COR-L47 (cell line): ENCODE measurements around the gene FAM98C.
"Not testable (repeated sequence)": the region's sequence is repeated elsewhere in the genome, so short reads cannot be mapped to it uniquely, and the experiment has no call there.

ENCODE experiments used
- DNase-seq: peaks from one replicate; lab custom pipeline; 2025; lab: John Stamatoyannopoulos, UW

Gene FAM98C

GRCh38 chr19:38402967-38403674 lies at the start of gene FAM98C:
Gene FAM98C, plus strand, starts transcription at chr19:38403093. Its CDS starts 61 bp downstream, at chr19:38403154.
- peak; percentile 95 for DNase-seq

DNA sequence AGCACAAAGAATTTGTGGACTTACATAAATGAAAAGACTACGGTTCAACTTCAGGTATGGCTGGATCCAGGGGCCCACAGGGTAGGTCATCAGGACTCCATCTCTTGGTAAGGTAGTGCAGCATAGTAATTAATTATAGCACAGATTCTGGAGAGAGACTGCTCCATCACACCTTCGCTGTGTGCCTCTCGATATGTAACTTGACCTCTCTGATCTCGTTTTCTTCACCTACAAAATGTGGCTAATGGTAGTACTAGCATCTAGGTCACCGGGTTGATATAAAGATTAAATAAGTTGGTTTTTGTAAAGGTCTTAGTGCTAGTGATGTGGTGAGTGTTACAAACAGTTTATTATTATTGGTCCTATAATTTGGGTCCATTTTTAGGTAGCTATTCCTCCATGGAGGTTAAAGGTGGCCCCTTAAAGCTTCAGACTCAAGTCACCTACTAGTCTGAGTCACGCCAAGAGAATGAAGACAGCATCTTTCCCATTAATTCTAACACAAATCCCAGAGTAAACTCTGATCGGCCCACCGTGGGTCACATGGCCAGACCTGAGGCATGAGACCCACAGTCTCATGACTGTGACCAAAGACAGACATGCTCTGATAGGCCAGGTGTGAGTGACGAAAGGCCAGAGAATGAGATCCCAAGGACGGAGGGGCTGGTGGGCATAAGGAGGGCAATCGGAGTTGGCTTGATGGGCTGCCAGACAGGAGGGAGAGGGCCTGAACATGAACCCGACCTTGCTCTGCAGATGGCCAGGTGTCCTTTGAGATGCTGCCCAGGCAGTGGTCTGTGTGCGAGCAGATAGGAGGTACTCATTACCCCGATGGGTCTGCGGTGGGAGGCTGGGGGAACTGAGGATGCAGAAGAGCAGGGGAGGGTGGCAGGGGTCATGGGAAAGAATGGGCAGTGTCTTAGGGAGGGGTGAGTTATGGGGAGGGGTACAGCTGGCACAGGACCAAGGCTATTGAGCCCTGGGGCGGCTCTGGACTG lies 46.9 kb upstream of the FAM98C start:
- no peak for DNase-seq

DNA sequence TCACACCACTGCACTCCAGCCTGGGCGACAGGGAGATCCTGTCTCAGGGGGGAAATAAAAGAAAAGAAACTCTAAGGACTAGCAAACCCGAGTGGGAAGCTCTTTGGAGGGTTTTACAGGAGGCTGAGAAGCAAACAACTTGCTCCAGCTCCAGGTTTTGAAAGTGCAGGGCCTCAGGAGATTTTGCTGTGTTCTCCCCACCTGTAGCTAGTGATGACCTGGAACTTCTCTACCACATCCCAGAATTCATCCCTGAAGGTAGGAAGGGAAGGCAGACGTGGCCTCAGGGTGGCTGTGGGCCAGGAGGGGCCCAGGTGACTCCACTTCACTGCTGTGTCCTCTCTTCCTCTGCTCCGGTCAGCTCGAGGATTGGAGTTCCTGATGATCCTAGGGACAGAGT lies 44.8 kb upstream of the FAM98C start:
- no peak for DNase-seq

DNA sequence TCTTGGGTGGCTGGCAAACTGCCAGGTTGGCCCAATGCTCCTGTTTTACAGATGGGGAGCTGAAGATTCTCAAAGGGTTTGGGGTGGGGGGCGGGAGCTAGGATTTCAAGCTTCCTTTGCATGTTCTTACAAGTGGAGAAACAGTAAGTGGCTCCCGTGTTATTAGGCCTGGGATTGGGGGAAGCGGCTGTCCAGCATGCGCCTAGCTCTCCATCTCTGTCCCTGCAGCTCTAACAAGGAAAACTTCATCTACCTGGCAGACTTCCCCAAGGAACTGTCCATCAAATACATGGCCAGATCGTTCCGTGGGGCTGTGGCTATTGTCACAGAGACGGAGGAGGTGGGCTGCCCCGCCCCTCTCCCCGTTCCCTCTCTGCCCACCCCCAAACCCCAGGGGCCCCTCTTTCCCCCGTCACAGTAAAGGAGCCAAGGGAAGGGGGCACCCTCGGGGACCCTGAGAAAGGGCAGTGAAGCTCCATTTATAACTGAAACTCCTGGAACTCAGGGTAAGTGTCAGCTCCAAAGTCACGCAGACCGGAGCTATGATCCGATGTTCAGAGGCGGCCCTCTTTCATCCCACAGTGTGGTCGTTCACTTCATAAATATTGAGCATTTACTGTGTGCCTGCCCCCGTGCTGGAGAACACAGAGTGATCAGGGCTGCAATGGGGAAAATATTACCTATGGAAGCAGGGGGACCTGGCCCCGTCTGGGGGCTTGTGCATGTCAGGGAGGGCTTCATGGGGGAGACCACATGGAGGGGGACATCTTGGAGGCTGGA lies 43.5 kb upstream of the FAM98C start:
- no peak for DNase-seq

GRCh38 chr19:38360351-38360750 lies 42.5 kb upstream of the FAM98C start:
- no peak for DNase-seq

DNA sequence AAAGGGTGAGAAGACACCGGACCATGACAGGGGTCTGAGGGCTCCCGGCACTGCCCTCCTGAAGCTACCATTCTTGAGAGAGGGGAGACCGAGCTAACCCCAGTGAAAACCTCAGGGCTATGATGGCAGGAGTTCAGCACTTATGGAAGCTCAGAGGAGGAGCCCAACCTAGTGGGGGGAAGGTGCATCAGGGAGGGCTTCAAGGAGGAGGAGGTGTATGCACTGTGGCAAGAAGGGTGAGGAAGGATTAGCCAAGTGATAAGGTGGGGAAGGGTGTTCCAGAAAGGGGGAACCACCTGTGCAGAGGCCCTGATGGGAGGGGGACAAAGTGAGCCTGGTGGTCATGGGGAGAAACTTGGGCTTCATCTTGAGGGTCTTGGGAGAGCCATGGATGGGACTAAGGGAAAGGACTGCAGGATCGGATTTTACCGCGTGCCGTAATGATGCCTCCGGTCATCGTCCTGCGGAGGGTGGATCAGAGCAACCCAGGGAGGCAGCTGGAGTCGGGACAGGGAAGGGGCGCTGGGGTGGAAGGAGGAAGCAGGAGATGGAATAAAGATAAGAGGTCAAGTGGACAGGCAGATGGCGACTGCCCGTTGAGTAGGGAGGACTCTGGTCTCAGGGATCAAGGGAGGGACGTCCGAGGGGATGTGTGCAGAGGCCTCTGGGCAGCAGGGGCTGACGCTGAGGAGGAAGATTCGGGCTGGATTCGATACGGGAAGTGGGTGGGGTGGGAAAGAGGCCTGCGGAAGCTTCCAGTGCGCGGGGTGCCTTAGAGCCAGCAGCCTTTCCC lies 41.9 kb upstream of the FAM98C start:
- DNase-seq, result no peak

DNA sequence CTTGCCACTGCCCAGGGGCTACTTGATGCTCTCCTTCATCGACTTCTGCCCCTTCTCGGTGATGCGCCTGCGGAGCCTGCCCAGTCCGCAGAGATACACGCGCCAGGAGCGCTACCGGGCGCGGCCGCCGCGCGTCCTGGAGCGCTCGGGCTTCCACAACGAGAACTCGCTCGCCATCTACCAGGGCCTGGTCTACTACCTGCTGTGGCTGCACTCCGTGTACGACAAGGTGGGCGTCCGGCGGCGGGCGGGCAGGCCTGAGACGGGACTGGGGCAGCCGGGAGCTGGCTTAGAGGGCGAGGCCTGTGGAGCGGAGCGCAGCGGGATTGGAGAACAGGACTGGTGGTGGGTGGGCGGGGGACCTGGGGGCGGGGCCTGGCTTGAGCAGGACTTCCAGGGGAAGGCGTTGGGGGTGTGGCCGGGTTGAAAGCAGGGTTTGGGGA lies 41.2 kb upstream of the FAM98C start:
- DNase-seq, result peak; percentile 71

- DNase-seq, result peak; percentile 49
Observed at GRCh38 chr19:38362076-38362945, 40.6 kb upstream of the FAM98C start.

- DNase-seq, result not testable (repeated sequence)
Observed at GRCh38 chr19:38362946-38363688, 39.8 kb upstream of the FAM98C start.

- DNase-seq, result no peak
Observed at GRCh38 chr19:38367041-38367440, 35.9 kb upstream of the FAM98C start.

DNA sequence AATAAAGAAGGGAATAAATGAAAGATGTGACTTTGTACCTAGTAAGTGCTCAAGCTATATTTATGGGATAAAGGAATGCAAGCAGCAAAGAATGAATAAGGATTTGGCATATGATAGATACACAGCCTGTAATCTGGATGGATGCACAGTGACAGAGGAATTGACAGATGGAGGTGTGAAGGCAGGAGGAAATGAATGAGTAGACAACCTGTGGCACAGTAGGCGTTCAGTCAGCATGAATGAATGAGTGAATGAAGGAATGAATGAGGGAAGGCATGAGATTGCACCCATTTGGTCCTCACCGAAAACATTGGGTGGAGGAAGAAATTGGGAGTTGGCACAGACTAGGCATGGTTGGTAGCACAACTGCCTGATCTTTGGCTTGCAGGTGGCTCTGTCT lies 33.3 kb upstream of the FAM98C start:
- DNase-seq, result no peak

DNA sequence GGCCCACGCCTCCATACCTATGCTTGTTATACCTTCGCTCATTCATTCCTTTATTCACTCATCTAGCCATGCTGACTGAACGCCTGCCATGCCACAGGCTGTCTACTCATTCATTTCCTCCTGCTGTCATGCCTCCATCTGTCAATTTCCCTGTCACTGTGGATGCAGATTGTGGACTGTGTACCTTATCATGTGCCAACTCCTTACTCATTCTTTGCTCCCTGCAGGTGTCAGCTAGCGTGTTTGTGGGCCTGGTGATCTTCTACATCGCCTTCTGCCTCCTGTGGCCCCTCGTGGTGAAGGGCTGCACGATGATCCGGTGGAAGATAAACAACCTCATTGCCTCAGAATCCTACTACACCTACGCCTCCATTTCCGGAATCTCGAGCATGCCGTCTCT lies 32.6 kb upstream of the FAM98C start:
- DNase-seq, result no peak

DNA sequence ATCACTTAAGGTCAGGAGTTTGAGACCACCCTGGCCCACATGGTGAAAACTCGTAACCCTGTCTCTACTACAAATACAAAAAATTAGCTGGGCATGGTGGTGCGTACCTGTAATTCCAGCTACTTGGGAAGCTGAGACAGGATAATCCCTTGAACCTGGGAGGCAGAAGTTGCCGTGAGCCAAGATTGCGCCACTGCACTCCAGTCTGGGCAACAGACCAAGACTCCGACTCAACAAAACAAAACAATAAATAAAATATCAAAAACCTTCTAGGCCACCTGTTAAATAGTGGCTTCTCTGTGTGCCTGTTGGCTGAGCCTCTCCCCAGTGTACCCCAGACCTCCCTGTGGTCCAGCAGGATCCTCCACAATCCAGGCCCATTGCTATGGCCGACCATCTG lies 31.8 kb upstream of the FAM98C start:
- no peak for DNase-seq

DNA sequence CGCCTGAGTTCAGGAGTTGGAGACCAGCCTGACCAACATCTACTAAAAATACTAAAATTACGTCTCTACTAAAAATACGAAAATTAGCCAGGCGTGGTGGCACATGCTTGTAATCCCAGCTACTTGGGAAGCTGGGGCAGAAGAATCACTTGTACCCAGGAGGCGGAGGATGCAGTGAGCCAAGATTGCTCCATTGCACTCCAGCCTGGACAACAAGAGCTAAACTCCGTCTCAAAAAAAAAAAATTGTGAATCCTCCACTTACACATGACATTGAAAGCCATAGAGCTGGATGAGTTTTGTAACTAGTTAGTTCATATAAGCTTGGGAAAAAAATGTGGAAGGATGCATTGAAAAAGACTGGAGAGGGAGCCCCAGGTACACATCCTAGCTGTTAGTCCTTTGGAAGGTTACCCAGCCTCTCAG lies 29.0 kb upstream of the FAM98C start:
- DNase-seq, result no peak

- DNase-seq, result peak; percentile 99
Observed at GRCh38 chr19:38374332-38375097, 28.4 kb upstream of the FAM98C start, which contains the start of gene PSMD8. Gene PSMD8, plus strand, starts transcription at chr19:38374571. Its CDS starts 31 bp downstream, at chr19:38374602.

DNA sequence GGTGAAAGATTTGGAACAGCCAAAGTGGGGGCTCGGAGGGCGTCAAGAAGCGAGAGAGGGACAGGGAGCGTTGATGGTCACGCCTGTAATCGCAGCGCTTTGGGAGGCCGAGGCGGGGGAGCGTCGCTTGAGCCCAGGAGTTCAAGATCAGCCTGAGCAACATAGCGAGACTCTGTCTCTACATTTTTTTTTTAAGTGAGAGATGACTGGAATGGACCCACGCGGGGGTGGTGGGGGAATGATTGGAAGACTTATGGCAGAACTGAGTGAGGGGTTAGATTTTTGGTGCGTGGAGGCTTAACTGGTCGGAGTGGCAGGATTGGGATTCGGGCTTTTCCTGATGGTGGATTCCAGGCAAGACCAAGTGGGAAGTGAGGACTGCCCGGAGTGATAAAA lies 27.8 kb upstream of the FAM98C start:
- DNase-seq, result no peak

DNA sequence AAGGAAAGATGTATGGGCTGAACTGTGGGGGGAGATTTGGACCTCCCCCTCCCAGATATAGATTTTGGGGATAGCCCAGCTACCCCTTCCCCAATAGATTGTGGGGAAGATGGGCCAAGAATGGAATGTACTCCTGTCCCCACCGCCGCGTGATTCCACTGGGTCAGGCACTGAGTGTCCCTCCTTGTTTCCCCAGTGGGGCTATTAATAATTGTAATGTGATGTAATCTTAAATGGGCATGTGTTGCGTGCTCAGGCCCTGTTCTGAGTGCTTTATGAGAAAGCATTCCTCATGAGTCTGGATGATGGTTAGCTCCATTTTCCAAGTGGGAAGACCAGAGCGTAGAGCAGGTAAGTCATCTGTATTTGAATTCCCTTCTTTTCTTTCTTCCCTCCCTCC lies 27.1 kb upstream of the FAM98C start:
- DNase-seq, result no peak

GRCh38 chr19:38376576-38376975 lies 26.3 kb upstream of the FAM98C start:
- DNase-seq, result no peak

DNA sequence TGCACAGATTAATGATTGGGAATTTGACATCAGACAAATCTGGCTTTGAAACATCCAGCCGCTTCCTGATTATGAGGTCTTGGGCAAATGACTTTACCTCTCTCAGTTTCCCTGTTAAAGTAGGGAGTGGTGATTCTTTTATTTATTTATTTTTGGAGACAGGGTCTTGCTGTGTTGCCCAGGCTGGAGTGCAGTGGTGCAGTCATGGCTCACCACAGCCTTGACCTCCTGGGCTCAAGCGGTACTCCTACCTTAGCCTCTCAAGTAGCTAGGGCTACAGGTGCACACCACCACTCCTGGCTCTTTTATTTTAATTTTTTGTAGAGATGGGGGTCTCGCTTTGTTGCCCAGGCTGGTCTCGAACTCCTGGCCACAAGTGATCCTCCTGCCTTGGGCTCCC lies 25.8 kb upstream of the FAM98C start:
- DNase-seq, result no peak
